HG03457 (cell line): ENCODE results near the gene PKM.
A peak's percentile ranks its signal among the peaks of the same experiment; 100 is the strongest.

Experiments used
- ATAC-seq: cut with Tn5 transposase; IDR thresholded peaks from one replicate; pipeline ENCODE4 v1.9.1; 2021; ENCODE audit warnings: moderate number of reproducible peaks; ENCODE audit not compliant: unreplicated experiment

The PKM gene

GRCh38 chr15:72236381-72237003 lies 5.5 kb upstream of the PKM start:
- no peak for ATAC-seq

- ATAC-seq: no peak
These were observed 4.3 kb upstream of the PKM start for GRCh38 chr15:72235298-72235697.

GRCh38 chr15:72233769-72234168 lies 2.8 kb upstream of the PKM start:
- ATAC-seq: no peak

GRCh38 chr15:72231833-72232478 lies 966 bp upstream of the PKM start:
- peak; percentile 0 for ATAC-seq

- no peak for ATAC-seq
These were observed 559 bp downstream of the PKM start for GRCh38 chr15:72230197-72231065.

- no peak for ATAC-seq
These were observed 1.1 kb downstream of the PKM start for GRCh38 chr15:72229947-72230196.

- ATAC-seq: no peak
These were observed 1.7 kb downstream of the PKM start for GRCh38 chr15:72229076-72229946.

- ATAC-seq: no peak
These were observed 3.3 kb downstream of the PKM start for GRCh38 chr15:72227720-72228119.

GRCh38 chr15:72227192-72227586 lies 3.8 kb downstream of the PKM start:
- no peak for ATAC-seq

GRCh38 chr15:72223278-72223677 lies 7.7 kb downstream of the PKM start:
- no peak for ATAC-seq

- ATAC-seq: no peak
These were observed 8.6 kb downstream of the PKM start for GRCh38 chr15:72222393-72222792.

- ATAC-seq: no peak
These were observed 10.3 kb downstream of the PKM start for GRCh38 chr15:72220687-72221086.

GRCh38 chr15:72217216-72217615 lies 13.8 kb downstream of the PKM start:
- ATAC-seq: no peak

- no peak for ATAC-seq
These were observed 14.9 kb downstream of the PKM start for GRCh38 chr15:72216079-72216478.

GRCh38 chr15:72207558-72208085 lies 23.4 kb downstream of the PKM start:
- ATAC-seq: no peak

GRCh38 chr15:72206677-72207000 lies 24.4 kb downstream of the PKM start:
- ATAC-seq: no peak

- ATAC-seq: no peak
These were observed 24.9 kb downstream of the PKM start for GRCh38 chr15:72205896-72206676.

- ATAC-seq: no peak
These were observed 25.7 kb downstream of the PKM start for GRCh38 chr15:72205273-72205672.

GRCh38 chr15:72203507-72203837 lies 27.5 kb downstream of the PKM start:
- no peak for ATAC-seq

- ATAC-seq: no peak
These were observed 28.0 kb downstream of the PKM start for GRCh38 chr15:72202801-72203506.
